ENCODE measurements around the gene CYP2A13.
"Not testable (repeated sequence)": the region's sequence is repeated elsewhere in the genome, so short reads cannot be mapped to it uniquely, and the experiment has no call there.

Gene CYP2A13

GRCh38 chr19:41128692-41129091 lies 40.4 kb downstream of the CYP2A13 start:
- TF ChIP-seq, protein P1, sequence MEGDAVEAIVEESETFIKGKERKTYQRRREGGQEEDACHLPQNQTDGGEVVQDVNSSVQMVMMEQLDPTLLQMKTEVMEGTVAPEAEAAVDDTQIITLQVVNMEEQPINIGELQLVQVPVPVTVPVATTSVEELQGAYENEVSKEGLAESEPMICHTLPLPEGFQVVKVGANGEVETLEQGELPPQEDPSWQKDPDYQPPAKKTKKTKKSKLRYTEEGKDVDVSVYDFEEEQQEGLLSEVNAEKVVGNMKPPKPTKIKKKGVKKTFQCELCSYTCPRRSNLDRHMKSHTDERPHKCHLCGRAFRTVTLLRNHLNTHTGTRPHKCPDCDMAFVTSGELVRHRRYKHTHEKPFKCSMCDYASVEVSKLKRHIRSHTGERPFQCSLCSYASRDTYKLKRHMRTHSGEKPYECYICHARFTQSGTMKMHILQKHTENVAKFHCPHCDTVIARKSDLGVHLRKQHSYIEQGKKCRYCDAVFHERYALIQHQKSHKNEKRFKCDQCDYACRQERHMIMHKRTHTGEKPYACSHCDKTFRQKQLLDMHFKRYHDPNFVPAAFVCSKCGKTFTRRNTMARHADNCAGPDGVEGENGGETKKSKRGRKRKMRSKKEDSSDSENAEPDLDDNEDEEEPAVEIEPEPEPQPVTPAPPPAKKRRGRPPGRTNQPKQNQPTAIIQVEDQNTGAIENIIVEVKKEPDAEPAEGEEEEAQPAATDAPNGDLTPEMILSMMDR (IDR thresholded peaks at IDR 0.05; ENCODE audit: extremely low read depth, missing control alignments): no peak
- DNase-seq (ENCODE audit: low spot score): no peak

DNA sequence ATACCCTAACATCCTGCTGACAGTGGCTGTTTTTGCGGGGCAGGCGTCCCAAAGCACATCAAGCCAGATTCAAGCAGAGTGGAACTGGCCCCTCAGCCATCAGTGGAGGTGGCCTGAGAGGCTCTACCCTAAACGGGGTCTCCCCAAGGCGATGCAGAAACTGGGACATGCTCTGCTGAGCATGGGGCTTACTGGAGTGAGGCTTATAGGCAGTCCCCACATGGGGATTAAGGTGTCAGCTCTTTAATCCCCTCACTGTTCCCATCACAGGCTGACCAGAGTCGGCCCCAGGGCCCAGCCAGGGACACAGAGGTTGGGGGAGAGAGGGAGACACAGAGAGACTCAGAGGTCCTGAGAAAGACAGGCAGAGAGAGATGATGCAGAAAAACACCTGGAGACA lies 42.9 kb downstream of the CYP2A13 start:
- TF ChIP-seq, protein P1 (IDR thresholded peaks at IDR 0.05; ENCODE audit: extremely low read depth, missing control alignments): no peak
- no peak for DNase-seq (ENCODE audit: low spot score)

DNA sequence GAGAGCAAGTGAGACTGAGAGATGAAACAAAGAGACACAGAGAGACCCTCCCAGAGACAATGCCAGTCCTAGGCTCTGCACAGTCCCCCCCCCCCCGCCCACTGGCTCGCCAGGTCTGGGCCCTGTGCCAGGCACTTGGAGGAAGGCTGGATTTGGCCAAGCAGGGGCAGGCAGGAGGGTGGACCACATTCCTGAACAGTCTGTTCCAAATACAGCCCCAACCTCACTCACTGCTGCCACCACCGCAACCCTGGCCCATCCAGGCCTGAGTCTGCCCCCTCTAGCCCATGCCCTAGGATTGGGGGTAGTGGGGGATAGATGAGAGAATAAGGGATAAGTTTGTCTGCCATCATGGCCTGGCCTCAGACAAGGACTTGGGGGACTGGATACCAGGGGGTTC lies 45.0 kb downstream of the CYP2A13 start:
- TF ChIP-seq, protein P1 (IDR thresholded peaks at IDR 0.05; ENCODE audit: extremely low read depth, missing control alignments): no peak
- DNase-seq (ENCODE audit: low spot score): no peak

- TF ChIP-seq, protein P1 (IDR thresholded peaks at IDR 0.05; ENCODE audit: extremely low read depth, missing control alignments): no peak
These were observed 46.4 kb downstream of the CYP2A13 start for GRCh38 chr19:41134616-41135015.

DNA sequence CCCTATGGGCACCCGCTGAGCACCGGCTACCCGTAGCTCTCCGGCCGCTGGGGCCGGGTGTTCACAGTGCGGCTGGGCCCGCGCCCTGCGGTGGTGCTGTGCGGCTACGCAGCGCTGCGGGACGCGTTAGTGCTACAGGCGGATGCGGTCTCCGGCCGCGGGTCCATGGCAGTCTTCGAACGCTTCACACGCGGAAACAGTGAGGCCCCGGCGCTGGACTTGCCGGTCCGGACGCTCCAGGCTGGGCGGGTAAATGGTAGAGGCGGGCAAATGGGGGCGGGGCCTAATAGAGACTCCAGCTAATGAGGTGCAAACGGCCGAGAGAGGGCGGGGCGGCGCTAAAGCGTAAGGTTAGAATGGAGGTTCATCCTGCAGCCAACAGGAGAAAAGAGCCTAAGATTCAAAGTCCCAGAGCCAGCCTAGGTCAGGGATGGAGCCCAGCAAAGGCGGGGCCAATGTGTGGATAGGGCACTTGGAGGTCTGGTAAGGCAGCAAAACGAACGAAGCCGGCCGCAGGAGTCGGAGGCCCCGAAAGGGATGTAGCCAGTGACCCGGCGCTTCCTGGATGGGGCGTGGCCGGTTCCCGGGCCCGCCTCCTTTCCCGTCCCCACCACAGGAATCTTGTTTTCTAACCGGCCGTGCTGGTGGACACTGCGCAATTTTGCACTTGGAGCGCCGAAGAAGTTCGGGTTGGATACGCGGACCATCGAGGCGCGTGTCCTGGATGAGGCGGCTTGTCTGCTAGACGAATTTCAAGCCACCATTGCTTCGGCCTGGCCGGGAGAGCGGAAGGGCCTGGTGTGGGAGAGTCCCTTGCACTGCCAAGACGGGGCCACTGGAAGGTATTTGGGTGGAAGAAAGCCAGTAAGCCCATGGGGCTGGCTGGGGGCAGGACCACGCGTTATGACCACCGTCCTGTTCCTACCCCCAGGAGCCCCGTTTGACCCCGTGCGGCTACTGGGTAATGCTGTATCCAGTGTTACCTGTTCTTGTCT lies 47.4 kb downstream of the CYP2A13 start:
- not testable (repeated sequence) for DNase-seq (ENCODE audit: low spot score)

More at GRCh38 chr19:41134616-41135015, 46.4 kb downstream of the CYP2A13 start:
- DNase-seq (ENCODE audit: low spot score): no peak

- TF ChIP-seq, protein P1 (IDR thresholded peaks at IDR 0.05; ENCODE audit: extremely low read depth, missing control alignments): no peak
- no peak for DNase-seq (ENCODE audit: low spot score)
These were observed 48.6 kb downstream of the CYP2A13 start for GRCh38 chr19:41136636-41137455.

DNA sequence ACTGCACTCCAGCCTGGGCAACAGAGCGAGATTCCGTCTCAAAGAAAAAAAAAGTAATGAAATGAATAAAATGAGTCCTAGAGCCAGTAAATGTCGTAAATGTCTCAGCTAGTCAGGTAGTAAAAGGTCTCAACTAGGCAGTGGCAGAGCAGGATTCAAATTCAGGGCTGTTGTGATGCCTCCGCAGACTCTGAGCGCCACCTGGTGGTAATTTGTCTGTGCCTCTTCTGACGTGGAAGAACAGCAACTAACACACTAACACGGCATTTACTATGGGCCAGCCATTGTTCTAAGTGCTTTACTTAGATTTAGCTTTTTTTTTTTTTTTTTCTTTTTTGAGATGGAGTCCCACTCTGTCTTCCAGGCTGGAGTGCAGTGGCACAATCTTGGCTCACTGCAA lies 56.2 kb downstream of the CYP2A13 start:
- TF ChIP-seq, protein P1 (IDR thresholded peaks at IDR 0.05; ENCODE audit: extremely low read depth, missing control alignments): peak; percentile 85
- peak; percentile 71 for DNase-seq (ENCODE audit: low spot score)

All from GM20000 (cell line).